WERI-Rb-1 (cell line): Measurements from ENCODE around the gene CHMP1B.

Experiments used
- DNase-seq: peaks from one replicate; pipeline ENCODE4 v3.0.0-alpha.2; 2020
- H3K27ac ChIP-seq: fragments of 250-450 bp; sonication (Bioruptor Pico); 2 replicates; pipeline ENCODE4 v1.5.1; 2020; ENCODE audit warnings: mild to moderate bottlenecking, moderate library complexity
- H3K27me3 ChIP-seq: fragments of 250-450 bp; sonication (Bioruptor Pico); 2 replicates; pipeline ENCODE4 v1.5.1; 2021; ENCODE audit warnings: mild to moderate bottlenecking, low read depth, moderate library complexity; ENCODE audit not compliant: insufficient read depth, severe bottlenecking
- H3K36me3 ChIP-seq: fragments of 250-450 bp; sonication (Bioruptor Pico); 2 replicates; pipeline ENCODE4 v1.5.1; 2020; ENCODE audit warnings: mild to moderate bottlenecking, moderate library complexity
- H3K4me3 ChIP-seq: 2 replicates; pipeline ENCODE4 v1.5.1; 2011; ENCODE audit warnings: low read depth, mild to moderate bottlenecking, control low read depth, low read length
- H3K9me3 ChIP-seq: fragments of 250-450 bp; sonication (Bioruptor Pico); 2 replicates; pipeline ENCODE4 v1.5.1; 2021; ENCODE audit warnings: mild to moderate bottlenecking, moderate library complexity; ENCODE audit not compliant: severe bottlenecking
- CTCF ChIP-seq: IDR thresholded peaks from 2 replicates; pipeline ENCODE4 v1.5.1; 2011; ENCODE audit warnings: low read depth, mild to moderate bottlenecking, control low read depth, inconsistent platforms, low read length

Gene CHMP1B

GRCh38 chr18:11899063-11899462, 47.9 kb downstream of the CHMP1B start:
- no peak for DNase-seq
- Histone ChIP-seq H3K4me3 (no peak overlapping the region), H3K27ac (no peak overlapping the region), H3K36me3 (peaks cover 7% of the 10 kb centered on the region), H3K27me3 (no peaks in the 10 kb centered on the region), H3K9me3 (no peaks in the 10 kb centered on the region)
- TF ChIP-seq CTCF = no peak

GRCh38 chr18:11901826-11902438, 50.7 kb downstream of the CHMP1B start:
- Histone ChIP-seq H3K36me3 (no peaks in the 10 kb centered on the region), H3K4me3 (no peak overlapping the region)
- no peak for DNase-seq

GRCh38 chr18:11902522-11903292, 51.5 kb downstream of the CHMP1B start:
- Histone ChIP-seq H3K27me3 (no peaks in the 10 kb centered on the region), H3K27ac (no peak overlapping the region), H3K4me3 (no peak overlapping the region), H3K9me3 (no peaks in the 10 kb centered on the region), H3K36me3 (no peaks in the 10 kb centered on the region)
- no peak for DNase-seq
- no peak for TF ChIP-seq CTCF

More at GRCh38 chr18:11901826-11902438, 50.7 kb downstream of the CHMP1B start:
- no peak overlapping the region for H3K27ac ChIP-seq
- TF ChIP-seq CTCF = no peak
- no peaks in the 10 kb centered on the region for H3K27me3 ChIP-seq
- H3K9me3 ChIP-seq = no peaks in the 10 kb centered on the region
